Measurements from ENCODE around the gene RAB6B.

GRCh38 chr3:133853063-133853924 is 42.4 kb downstream of the RAB6B start:
- TF ChIP-seq CTCF (IDR thresholded peaks at IDR 0.05) (no peak), CBX8 (IDR thresholded peaks at IDR 0.05) (no peak), POLR2A (IDR thresholded peaks at IDR 0.05; ENCODE audit: low read length) (no peak), NR3C1 (IDR thresholded peaks at IDR 0.05) (no peak), MAX (IDR thresholded peaks at IDR 0.05) (no peak)
